G401.6 (cell line): ENCODE results near the gene TMPRSS3.

Experiments
- FAIRE-seq: peaks from 2 replicates; lab custom pipeline; 2012; peaks lifted over from hg19 to GRCh38; lab: Jason Lieb, UNC

Gene TMPRSS3

GRCh38 chr21:42349420-42350317, 46.2 kb downstream of the TMPRSS3 start:
- FAIRE-seq = no peak

- FAIRE-seq = no peak
Measured at GRCh38 chr21:42348762-42349161, 47.1 kb downstream of the TMPRSS3 start.

- FAIRE-seq = no peak
Measured at GRCh38 chr21:42347601-42348327, 48.1 kb downstream of the TMPRSS3 start.

GRCh38 chr21:42346866-42347600, 48.8 kb downstream of the TMPRSS3 start:
- no peak for FAIRE-seq

GRCh38 chr21:42346441-42346840, 49.4 kb downstream of the TMPRSS3 start:
- FAIRE-seq = no peak

DNA sequence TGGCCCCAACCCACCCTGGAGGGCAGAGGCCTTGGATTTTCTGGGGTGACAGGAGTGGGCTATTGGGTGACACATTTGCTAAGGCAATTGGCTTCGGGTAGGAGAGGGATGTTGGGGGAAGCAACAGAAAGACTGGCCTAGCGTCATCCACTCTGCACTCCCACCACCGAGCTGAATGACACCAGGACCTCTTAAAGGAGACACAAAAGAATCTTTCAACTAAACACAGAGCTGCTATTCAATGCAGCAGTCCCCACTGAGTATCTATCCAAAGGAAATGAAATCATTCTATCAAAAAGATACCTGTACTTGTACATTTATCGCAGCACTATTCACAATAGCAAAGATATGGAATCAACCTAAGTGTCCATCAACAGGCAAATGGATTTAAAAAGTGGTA, 51.2 kb downstream of the TMPRSS3 start:
- FAIRE-seq = no peak

DNA sequence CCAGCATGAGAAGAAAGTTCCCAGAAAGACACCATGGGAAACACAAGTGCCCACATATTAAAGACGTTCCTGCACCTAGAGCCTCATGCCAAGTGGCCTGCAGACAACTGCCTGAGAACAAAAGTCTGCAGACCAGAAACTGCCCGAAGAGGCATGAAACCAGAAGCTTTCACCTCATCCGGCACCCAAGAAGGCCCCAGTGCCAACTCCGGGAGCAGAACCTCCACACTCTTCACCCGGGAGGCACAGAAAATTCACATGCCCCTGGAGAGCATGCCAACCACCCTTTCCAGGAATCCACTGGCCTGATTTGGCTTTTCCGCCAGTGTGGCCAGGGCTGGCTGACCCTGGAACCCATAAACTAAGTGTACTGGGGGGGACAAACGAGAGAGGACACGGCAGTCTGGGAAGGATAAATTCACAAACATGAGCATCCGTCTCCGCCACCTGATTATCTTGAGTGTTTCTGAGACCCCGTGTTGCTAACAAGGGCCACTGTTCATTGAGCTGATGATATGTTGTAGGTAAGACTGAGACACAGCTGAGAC, 51.8 kb downstream of the TMPRSS3 start:
- FAIRE-seq = no peak

DNA sequence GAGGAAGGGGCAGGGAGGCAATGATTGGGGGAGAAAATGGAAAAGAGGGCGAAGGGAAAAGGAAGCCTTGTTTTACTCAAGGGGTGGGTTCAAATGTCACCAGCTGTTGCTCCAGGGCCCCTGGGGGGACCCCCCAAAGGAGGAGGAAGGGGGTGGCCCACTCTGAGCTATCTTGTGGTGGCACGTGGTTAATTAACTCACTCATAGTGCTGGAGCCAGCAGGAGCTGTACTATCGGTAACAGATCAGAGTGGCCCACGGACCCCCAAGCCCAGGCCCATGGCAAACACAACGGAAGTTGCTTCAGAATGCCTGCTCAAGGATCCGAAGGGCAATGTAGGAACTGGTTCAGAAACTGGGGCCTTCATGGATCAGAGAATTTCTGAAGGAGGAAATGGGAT, 52.3 kb downstream of the TMPRSS3 start:
- FAIRE-seq = no peak

- no peak for FAIRE-seq
Measured at GRCh38 chr21:42343101-42343500, 52.8 kb downstream of the TMPRSS3 start.

DNA sequence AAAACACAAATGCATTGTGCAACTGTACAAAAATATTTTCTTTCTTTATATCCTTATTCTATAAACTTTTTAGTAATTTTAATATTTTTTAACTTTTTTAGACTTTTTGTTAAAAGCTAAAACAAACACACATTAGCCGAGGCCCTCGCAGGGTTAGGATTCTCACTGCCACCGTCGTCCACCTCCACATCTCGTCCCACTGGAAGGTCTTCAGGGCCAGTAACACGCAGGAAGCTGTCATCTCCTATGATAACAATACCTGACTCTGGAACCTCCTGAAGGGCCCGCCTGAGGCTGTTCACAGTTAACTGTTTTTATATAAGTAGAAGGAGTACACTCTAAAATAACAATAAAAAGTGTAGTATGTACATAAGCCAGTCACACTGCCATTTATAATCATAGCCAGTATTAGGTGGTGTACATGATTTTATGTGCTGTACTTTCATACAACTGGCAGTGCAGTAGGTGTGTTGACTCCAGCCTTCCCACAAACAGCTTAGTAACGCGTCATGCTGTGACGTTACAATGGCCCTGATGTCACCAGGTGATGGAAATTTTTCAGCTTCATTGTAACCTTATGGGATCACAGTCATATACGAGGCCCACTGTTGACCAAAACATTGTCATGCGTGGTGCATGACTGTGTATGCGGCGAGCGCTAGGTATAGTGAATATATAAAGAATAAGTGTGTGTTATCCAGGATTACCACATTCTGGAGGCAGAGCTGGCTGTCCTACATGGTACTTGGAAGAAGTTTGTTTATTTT, 53.9 kb downstream of the TMPRSS3 start:
- FAIRE-seq = no peak

GRCh38 chr21:42340187-42341050, 55.4 kb downstream of the TMPRSS3 start:
- FAIRE-seq = no peak

- no peak for FAIRE-seq
Measured at GRCh38 chr21:42338729-42339715, 56.8 kb downstream of the TMPRSS3 start.

GRCh38 chr21:42337830-42338728, 57.8 kb downstream of the TMPRSS3 start:
- no peak for FAIRE-seq

- FAIRE-seq = no peak
Measured at GRCh38 chr21:42337276-42337675, 58.6 kb downstream of the TMPRSS3 start.

DNA sequence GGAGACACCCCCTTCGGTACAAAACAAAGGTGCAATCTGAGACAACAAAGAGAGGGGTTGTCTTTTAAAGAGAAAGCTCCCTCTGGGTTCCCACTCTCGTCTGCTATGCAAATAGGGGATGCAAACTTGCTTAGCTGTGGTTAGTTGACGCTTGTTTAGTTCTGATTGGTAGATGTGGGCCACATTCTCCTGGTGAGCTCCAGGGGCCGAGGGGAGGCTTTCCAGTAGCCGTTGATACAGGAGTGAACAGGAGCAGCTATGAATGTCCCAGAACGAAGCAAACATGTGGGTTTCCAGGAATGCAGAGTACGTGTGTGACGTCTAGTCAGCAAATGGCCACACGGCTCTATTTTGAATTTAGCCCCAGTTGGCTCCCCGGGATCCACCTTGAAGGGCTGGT, 59.8 kb downstream of the TMPRSS3 start:
- FAIRE-seq = no peak

DNA sequence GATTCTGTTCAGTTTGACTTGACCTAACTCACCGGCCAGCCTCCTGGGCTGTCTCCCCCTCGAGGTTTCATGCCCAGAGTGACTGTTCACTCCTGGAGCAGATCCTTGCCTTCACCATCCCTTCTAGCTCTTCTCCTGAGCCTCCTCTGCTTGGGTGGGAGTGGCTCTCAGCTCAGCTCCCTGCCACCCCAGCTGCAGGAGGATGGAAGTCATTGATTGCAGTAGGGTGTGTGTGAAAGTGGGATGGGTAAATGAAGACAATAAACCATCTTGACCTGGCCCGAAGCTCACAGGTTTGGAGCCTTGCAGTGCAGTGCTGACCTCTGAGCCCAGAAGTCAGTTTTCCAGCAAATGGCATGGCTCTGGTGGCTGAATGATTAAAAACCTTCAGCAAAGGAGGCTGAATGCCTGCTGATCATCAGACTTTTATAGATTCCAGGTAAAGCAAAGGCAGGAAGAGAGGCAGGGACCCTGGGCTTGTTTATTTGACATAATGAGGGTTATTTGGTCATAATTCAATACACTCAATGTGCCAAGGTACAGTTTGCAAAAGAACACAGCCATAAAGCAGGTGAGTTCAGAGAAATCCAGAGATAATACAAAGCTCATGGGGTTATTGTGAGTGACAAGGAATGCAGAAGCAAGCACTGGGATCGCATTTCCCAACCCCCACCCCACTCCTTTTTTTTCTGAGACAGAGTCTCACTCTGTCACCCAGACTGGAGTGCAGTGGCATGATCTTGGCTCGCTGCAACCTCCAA, 63.1 kb downstream of the TMPRSS3 start:
- FAIRE-seq = no peak

- no peak for FAIRE-seq
Measured at GRCh38 chr21:42331660-42332059, 64.2 kb downstream of the TMPRSS3 start.
